ENCODE data around the gene APMAP. TPM values are rescaled to one million over a fixed set of nuclear protein-coding genes. Genes with fewer than 3 reads are reported as not detected.

APMAP gene
- total and polyA plus RNA-seq, 9 of the 15 experiments (the other 6 are each of a cell fraction or from before 2014, with no cell fraction given) = 6.7 to 18.2 (median 14.4) TPM

GRCh38 chr20:24992487-24993205 is at the start of gene APMAP (continued):
- TF ChIP-seq FOXP4 (CRISPR knock-in tag; IDR thresholded peaks at IDR 0.05; ENCODE audit: borderline replicate concordance) (no peak), ZBTB2 (IDR thresholded peaks at IDR 0.05) (peak; percentile 59; the same call in 1 of the 2 replicates), HSF4 (CRISPR knock-in tag; IDR thresholded peaks at IDR 0.05; ENCODE audit: borderline replicate concordance) (no peak), ZNF583 (CRISPR knock-in tag; IDR thresholded peaks at IDR 0.05) (no peak), ARID4B (CRISPR knock-in tag; IDR thresholded peaks at IDR 0.05) (no peak), HDAC1 (IDR thresholded peaks at IDR 0.05) (0 out of 4 replicates have a peak, but pooled peaks of 1 of the 2 experiments have one; percentile 45), ZBTB12 (CRISPR knock-in tag; IDR thresholded peaks at IDR 0.05) (peak; percentile 84), ZNF197 (CRISPR knock-in tag; IDR thresholded peaks at IDR 0.05; ENCODE audit: low read depth) (no peak), POLR2AphosphoS5 (IDR thresholded peaks at IDR 0.05; ENCODE audit: control insufficient read depth, insufficient read depth, low read depth, low read length) (0 out of 2 replicates have a peak, but pooled peaks have one; percentile 25), NFATC3 (IDR thresholded peaks at IDR 0.05) (no peak), MXI1 (IDR thresholded peaks at IDR 0.05; ENCODE audit: low read depth, low read length) (no peak), ZNF277 (CRISPR knock-in tag; IDR thresholded peaks at IDR 0.05; ENCODE audit: borderline replicate concordance) (no peak), CTCF (IDR thresholded peaks at IDR 0.05 in 2 of 3, conservative IDR thresholded peaks at IDR 0.05 in 1 of 3; ENCODE audit: insufficient read depth in 2 of 3, low read depth in 1 of 3, low read length in 3 of 3) (no peak)

Data from K562 (cell line).